ENCODE results near the gene KLHL26. TPM values are rescaled to one million over a fixed set of nuclear protein-coding genes. Genes with fewer than 3 reads are reported as not detected.

The KLHL26 gene
- polyA plus RNA-seq, 2 of the 4 experiments (the other 2 are of a cell fraction): 1.1 to 2.0 TPM

DNA sequence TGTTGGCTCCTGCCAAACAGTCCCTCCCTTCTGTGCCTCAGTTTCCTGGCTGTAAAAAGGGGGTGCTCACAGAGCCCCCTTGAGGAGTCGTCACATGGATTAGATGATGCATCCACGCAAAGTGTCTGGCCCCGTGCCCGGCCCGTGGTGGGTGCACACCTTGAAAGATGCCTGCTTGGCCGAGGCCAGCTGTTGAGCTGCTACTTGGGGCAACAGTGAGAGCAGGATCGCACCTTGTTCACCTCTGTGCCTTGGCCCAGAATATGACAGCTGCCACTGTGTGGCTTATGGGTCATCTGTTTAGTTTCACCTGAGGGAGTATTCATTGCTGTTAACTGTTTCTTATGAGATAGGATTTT is 64.4 kb downstream of the KLHL26 start:
- H3K9me3 ChIP-seq: no peaks in the 10 kb centered on the region
- H3K4me2 ChIP-seq: no peak overlapping the region
- H3K4me3 ChIP-seq: no peak overlapping the region
- no peak overlapping the region for H3K27ac ChIP-seq
- TF ChIP-seq ZSCAN20 (CRISPR knock-in tag; IDR thresholded peaks at IDR 0.05) (no peak), EHMT2 (IDR thresholded peaks at IDR 0.05; ENCODE audit: low read depth) (no peak), POLR2A (IDR thresholded peaks at IDR 0.05; ENCODE audit: low read length) (no peak), JUNB (IDR thresholded peaks at IDR 0.05) (no peak), FOSB (CRISPR knock-in tag; IDR thresholded peaks at IDR 0.05) (no peak), HOXB13 (CRISPR knock-in tag; IDR thresholded peaks at IDR 0.05; ENCODE audit: low read depth) (no peak), GATA3 (IDR thresholded peaks at IDR 0.05; ENCODE audit: borderline replicate concordance) (no peak), ESRRA (IDR thresholded peaks at IDR 0.05; ENCODE audit: borderline replicate concordance, low read length) (no peak), SREBF2 (IDR thresholded peaks at IDR 0.05) (no peak), BHLHE40 (IDR thresholded peaks at IDR 0.05; ENCODE audit: low read depth, low read length) (no peak), CBX2 (IDR thresholded peaks at IDR 0.05; ENCODE audit: borderline replicate concordance, low read depth) (no peak), FOXS1 (CRISPR knock-in tag; IDR thresholded peaks at IDR 0.05) (no peak)
- no peak for DNase-seq (ENCODE audit: low read depth in 1 of 2, low spot score in 1 of 2)
- CTCF ChIA-PET: interaction anchor here (0.6 to 1.2 kb wide), 3 partner anchors 48 to 107 kb away, joined by 3 read pairs; no protein-coding TSS in a partner anchor
- WGBS (ENCODE audit: missing lambda C conversion rate): 90% methylated on average over 7 of the region's 7 CpGs
- POLR2A ChIA-PET: no interaction called here
- no peaks in the 10 kb centered on the region for H3K4me1 ChIP-seq
- FAIRE-seq: no peak
- ATAC-seq: no peak

DNA sequence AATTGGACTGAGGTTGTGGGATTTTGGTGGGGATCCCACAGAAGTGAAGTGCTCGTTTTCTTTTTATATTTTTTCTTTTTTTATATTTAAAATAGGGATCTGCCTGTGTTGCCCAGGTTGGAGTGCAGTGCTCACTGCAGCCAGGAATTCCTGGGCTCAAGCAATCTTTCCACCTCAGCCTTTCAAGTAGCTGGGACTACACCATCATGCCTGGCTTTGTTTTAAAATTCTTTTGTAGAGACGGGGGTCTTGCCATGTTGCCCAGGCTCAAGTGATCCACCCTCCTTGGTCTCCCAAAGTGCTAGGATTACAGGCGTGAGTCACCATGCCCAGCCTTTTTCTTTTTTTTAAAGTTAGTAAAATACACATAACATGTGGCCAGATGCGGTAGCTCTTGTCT is 67.2 kb downstream of the KLHL26 start:
- no peak overlapping the region for H3K4me3 ChIP-seq
- H3K4me2 ChIP-seq: no peak overlapping the region
- WGBS (ENCODE audit: missing lambda C conversion rate): 61% methylated on average over 4 of the region's 4 CpGs
- ATAC-seq (no peak), DNase-seq (ENCODE audit: low read depth in 1 of 2, low spot score in 1 of 2) (no peak), FAIRE-seq (no peak)
- H3K4me1 ChIP-seq: no peaks in the 10 kb centered on the region
- TF ChIP-seq, protein P1, sequence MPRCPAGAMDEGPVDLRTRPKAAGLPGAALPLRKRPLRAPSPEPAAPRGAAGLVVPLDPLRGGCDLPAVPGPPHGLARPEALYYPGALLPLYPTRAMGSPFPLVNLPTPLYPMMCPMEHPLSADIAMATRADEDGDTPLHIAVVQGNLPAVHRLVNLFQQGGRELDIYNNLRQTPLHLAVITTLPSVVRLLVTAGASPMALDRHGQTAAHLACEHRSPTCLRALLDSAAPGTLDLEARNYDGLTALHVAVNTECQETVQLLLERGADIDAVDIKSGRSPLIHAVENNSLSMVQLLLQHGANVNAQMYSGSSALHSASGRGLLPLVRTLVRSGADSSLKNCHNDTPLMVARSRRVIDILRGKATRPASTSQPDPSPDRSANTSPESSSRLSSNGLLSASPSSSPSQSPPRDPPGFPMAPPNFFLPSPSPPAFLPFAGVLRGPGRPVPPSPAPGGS (IDR thresholded peaks at IDR 0.05): no peak
- TF ChIP-seq, protein P2, sequence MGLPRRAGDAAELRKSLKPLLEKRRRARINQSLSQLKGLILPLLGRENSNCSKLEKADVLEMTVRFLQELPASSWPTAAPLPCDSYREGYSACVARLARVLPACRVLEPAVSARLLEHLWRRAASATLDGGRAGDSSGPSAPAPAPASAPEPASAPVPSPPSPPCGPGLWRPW (IDR thresholded peaks at IDR 0.05): no peak
- TF ChIP-seq, protein P3, sequence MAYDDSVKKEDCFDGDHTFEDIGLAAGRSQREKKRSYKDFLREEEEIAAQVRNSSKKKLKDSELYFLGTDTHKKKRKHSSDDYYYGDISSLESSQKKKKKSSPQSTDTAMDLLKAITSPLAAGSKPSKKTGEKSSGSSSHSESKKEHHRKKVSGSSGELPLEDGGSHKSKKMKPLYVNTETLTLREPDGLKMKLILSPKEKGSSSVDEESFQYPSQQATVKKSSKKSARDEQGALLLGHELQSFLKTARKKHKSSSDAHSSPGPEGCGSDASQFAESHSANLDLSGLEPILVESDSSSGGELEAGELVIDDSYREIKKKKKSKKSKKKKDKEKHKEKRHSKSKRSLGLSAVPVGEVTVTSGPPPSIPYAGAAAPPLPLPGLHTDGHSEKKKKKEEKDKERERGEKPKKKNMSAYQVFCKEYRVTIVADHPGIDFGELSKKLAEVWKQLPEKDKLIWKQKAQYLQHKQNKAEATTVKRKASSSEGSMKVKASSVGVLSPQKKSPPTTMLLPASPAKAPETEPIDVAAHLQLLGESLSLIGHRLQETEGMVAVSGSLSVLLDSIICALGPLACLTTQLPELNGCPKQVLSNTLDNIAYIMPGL (CRISPR knock-in tag; IDR thresholded peaks at IDR 0.05; ENCODE audit: borderline replicate concordance): no peak
- TF ChIP-seq NFE2L2 (conservative IDR thresholded peaks at IDR 0.05; ENCODE audit: low read length) (no peak), PHF8 (IDR thresholded peaks at IDR 0.05; ENCODE audit: borderline replicate concordance, low read depth) (no peak), RNF2 (IDR thresholded peaks at IDR 0.05; ENCODE audit: borderline replicate concordance, low read depth) (no peak), EHMT2 (IDR thresholded peaks at IDR 0.05; ENCODE audit: low read depth) (no peak), MAZ (IDR thresholded peaks at IDR 0.05; ENCODE audit: borderline replicate concordance, low read depth, low read length) (no peak)
- no peak overlapping the region for H3K27ac ChIP-seq
- ChIA-PET POLR2A (no interaction called here), CTCF (no interaction called here)
- no peaks in the 10 kb centered on the region for H3K9me3 ChIP-seq

DNA sequence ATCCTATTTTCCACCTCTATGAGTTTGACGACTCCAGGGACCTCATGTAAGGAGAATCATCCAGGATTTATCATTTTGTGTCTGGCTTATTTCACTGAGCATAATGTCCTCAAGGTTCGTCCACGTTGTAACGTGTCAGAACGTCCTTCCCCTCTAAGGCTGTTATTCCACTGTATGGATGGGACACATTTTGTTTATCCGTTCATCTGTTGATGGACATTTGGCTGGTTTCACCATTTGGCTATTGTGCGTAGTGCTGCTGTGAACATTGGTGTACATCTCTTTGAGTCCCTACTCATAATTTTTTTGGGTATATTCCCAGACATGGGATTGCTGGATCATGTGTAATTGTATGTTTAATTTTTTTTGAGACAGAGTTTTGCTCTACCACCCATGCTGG is 68.1 kb downstream of the KLHL26 start:
- no peak overlapping the region for H3K4me3 ChIP-seq
- DNase-seq (ENCODE audit: low read depth in 1 of 2, low spot score in 1 of 2) (no peak), FAIRE-seq (no peak), ATAC-seq (no peak)
- H3K4me1 ChIP-seq: no peaks in the 10 kb centered on the region
- H3K4me2 ChIP-seq: no peak overlapping the region
- ChIA-PET POLR2A (no interaction called here), CTCF (no interaction called here)
- H3K27ac ChIP-seq: no peak overlapping the region
- 91% methylated on average over 7 of the region's 7 CpGs for WGBS (ENCODE audit: missing lambda C conversion rate)
- TF ChIP-seq ZSCAN20 (CRISPR knock-in tag; IDR thresholded peaks at IDR 0.05) (no peak), RAD21 (conservative IDR thresholded peaks at IDR 0.05 in 1 of 2, IDR thresholded peaks at IDR 0.05 in 1 of 2) (no peak), HOXA7 (CRISPR knock-in tag; IDR thresholded peaks at IDR 0.05) (no peak), CEBPB (IDR thresholded peaks at IDR 0.05) (no peak), NFE2L2 (conservative IDR thresholded peaks at IDR 0.05; ENCODE audit: low read length) (no peak), EHMT2 (IDR thresholded peaks at IDR 0.05; ENCODE audit: low read depth) (no peak), NPAS2 (CRISPR knock-in tag; IDR thresholded peaks at IDR 0.05; ENCODE audit: borderline replicate concordance) (no peak)
- TF ChIP-seq, protein P4, sequence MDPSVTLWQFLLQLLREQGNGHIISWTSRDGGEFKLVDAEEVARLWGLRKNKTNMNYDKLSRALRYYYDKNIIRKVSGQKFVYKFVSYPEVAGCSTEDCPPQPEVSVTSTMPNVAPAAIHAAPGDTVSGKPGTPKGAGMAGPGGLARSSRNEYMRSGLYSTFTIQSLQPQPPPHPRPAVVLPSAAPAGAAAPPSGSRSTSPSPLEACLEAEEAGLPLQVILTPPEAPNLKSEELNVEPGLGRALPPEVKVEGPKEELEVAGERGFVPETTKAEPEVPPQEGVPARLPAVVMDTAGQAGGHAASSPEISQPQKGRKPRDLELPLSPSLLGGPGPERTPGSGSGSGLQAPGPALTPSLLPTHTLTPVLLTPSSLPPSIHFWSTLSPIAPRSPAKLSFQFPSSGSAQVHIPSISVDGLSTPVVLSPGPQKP (IDR thresholded peaks at IDR 0.05; ENCODE audit: low read depth, low read length): no peak
- TF ChIP-seq, protein P5, sequence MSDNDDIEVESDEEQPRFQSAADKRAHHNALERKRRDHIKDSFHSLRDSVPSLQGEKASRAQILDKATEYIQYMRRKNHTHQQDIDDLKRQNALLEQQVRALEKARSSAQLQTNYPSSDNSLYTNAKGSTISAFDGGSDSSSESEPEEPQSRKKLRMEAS (IDR thresholded peaks at IDR 0.05): no peak
- TF ChIP-seq, protein P6, sequence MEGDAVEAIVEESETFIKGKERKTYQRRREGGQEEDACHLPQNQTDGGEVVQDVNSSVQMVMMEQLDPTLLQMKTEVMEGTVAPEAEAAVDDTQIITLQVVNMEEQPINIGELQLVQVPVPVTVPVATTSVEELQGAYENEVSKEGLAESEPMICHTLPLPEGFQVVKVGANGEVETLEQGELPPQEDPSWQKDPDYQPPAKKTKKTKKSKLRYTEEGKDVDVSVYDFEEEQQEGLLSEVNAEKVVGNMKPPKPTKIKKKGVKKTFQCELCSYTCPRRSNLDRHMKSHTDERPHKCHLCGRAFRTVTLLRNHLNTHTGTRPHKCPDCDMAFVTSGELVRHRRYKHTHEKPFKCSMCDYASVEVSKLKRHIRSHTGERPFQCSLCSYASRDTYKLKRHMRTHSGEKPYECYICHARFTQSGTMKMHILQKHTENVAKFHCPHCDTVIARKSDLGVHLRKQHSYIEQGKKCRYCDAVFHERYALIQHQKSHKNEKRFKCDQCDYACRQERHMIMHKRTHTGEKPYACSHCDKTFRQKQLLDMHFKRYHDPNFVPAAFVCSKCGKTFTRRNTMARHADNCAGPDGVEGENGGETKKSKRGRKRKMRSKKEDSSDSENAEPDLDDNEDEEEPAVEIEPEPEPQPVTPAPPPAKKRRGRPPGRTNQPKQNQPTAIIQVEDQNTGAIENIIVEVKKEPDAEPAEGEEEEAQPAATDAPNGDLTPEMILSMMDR (IDR thresholded peaks at IDR 0.05): no peak
- TF ChIP-seq, protein P7, sequence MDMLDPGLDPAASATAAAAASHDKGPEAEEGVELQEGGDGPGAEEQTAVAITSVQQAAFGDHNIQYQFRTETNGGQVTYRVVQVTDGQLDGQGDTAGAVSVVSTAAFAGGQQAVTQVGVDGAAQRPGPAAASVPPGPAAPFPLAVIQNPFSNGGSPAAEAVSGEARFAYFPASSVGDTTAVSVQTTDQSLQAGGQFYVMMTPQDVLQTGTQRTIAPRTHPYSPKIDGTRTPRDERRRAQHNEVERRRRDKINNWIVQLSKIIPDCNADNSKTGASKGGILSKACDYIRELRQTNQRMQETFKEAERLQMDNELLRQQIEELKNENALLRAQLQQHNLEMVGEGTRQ (IDR thresholded peaks at IDR 0.05): no peak
- no peaks in the 10 kb centered on the region for H3K9me3 ChIP-seq

All from A549 (cell line).